D341Med (cell line): ENCODE data around the gene SERTAD1.
A peak's percentile ranks its signal among the peaks of the same experiment; 100 is the strongest.
"Not testable (repeated sequence)": the region's sequence is repeated elsewhere in the genome, so short reads cannot be mapped to it uniquely, and the experiment has no call there.

ENCODE experiments used
- DNase-seq: peaks from one replicate; pipeline ENCODE4 v3.0.0; 2012; ENCODE audit warnings: low spot score

SERTAD1 gene, protein sequence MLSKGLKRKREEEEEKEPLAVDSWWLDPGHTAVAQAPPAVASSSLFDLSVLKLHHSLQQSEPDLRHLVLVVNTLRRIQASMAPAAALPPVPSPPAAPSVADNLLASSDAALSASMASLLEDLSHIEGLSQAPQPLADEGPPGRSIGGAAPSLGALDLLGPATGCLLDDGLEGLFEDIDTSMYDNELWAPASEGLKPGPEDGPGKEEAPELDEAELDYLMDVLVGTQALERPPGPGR

GRCh38 chr19:40425450-40426287 is at the start of gene SERTAD1:
TSS of gene SERTAD1 (minus strand) at chr19:40425992. CDS start at chr19:40423546, 2,446 bp downstream.
- peak; percentile 97 for DNase-seq

GRCh38 chr19:40474737-40475136 is 48.9 kb upstream of the SERTAD1 start:
- no peak for DNase-seq

DNA sequence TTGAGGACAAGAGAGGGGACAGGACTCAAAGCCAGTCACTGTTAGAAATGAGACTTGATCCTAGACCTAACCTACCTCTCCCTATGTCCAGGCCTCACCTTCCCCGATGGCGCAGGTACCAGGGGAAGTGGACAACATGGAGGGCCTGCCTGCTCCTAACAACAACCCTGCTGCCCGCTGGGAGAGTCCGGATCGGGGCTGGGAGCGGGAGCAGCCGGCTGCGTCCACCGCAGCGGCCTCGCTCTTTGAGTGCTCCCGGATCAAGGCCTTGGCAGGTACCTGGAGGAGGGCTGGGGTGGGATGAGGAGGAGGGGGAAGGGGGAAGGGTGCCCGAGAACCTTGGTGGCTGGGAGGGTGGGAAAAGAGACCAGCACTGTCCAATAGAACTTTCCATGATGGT is 46.7 kb upstream of the SERTAD1 start:
- no peak for DNase-seq

- no peak for DNase-seq
These were observed 45.3 kb upstream of the SERTAD1 start for GRCh38 chr19:40471111-40471510.

DNA sequence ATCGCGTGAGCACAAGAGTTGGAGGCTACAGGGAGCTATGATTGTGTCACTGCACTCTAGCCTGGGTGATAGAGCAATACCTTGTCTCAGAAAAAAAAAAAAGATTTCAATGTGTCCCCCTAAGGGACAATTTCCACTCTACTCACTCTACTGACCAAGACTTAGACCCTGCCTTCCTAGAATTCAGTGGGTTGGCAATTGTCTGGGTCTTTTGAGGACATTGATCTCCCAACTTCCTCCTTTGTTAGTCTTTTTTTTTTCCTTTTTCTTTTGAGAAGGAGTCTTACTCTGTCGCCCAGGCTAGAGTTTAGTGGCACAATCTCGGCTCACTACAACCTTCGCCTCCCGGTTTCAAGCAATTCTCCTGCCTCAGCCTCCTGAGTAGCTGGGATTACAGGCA is 43.2 kb upstream of the SERTAD1 start:
- DNase-seq: no peak

- DNase-seq: peak; percentile 70
These were observed 41.4 kb upstream of the SERTAD1 start, which contains the start of gene SPTBN4 for GRCh38 chr19:40466985-40467734. TSS of gene SPTBN4 (plus strand) at chr19:40467001. CDS start at chr19:40472622, 5,621 bp downstream.

DNA sequence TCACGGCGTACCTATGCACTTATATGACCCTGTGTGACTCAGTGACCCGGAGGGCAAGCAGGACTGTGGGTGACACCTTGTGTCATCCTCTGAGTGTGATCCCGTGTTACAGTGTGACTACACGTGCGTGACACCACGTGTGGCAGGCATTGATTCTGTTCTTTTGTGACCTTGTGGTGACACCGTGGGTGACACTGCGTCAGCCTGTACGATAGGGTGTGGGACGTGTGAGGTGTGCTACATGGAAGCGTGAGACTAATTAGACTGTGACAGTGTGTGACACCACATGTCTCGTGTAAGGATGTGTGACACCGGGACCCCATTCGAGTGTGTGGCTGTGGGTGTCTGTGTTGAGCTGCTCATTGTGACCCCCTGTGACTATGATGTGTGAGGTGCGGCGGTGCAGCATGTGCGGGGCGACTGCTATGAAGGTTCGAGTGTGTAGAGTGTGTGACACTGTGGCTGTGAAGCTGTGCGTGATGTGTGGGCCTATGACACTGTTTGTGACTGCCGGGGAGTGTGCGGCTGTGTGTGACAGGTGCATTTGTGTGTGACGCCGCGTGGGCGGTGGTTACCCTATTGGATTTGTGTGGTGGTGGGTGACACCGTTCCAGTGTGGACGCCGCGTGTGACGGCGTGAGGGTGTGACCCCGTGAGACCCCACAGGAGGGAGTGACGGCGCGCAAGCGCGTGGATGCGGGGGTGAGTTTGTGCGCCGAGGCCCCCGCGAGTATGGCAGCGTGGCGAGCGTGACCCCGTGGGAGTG is 40.6 kb upstream of the SERTAD1 start:
- peak; percentile 27 for DNase-seq

DNA sequence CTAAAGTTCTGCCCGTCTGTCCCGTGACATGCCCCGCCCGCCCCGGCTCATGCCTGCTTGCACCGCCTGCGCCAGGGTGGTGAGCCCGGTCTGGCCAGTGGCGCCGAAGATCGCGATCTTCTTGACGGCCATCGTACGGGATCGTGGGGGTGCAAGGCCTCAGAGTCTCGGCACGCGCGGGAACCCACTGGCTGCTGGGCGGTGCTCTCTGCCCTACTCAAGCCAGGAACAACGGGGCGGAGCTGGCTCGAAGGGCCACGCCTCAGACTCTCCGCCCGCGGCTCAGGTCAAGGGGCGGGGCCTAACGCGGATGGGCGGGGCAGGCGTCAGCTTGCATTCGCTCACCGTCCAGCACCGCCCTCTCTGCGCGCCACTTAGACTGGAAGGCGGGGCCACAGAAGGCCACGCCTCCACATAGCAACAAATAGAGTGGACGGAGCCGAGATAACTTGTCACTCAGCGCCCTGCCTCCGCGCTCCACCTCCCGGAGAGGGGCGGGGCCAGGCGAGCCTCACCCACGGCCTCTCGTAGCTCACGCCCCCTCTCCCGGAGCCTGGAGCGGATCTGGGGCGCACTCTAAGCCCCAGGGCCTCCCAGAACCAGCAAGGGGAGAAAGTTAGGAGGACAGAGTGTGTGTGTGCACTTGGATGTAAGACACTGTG is 39.9 kb upstream of the SERTAD1 start, which contains the start of gene BLVRB:
TSS of gene BLVRB (minus strand) at position 189 of the 662 bp plus-strand sequence. CDS start at position 132, 57 bp downstream.
- DNase-seq: peak; percentile 97

DNA sequence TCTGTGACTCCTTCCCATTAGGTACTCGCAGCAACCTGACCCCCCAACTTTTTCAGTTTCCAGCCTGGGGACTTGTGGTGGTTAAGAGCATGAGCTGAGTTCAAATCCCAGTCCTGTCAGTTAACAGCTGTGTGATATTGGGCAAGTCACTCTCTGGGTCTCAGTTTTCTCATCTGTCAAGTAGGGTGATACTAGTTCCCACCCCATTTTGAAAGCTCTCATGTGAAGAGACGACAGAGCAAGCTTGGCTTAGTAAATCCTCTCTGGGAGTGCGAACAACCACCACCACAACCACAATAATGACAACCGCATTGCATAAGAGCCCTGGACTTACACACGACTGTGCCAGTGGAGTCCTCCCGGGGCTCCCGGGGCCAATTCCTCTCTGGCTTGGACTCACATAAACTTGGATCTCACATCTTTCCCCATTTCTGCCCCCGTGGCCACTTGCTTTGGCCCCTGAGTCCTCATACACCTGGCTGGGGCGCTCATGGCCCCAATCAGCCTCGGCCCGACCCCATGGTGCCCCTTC is 39.3 kb upstream of the SERTAD1 start:
- no peak for DNase-seq

DNA sequence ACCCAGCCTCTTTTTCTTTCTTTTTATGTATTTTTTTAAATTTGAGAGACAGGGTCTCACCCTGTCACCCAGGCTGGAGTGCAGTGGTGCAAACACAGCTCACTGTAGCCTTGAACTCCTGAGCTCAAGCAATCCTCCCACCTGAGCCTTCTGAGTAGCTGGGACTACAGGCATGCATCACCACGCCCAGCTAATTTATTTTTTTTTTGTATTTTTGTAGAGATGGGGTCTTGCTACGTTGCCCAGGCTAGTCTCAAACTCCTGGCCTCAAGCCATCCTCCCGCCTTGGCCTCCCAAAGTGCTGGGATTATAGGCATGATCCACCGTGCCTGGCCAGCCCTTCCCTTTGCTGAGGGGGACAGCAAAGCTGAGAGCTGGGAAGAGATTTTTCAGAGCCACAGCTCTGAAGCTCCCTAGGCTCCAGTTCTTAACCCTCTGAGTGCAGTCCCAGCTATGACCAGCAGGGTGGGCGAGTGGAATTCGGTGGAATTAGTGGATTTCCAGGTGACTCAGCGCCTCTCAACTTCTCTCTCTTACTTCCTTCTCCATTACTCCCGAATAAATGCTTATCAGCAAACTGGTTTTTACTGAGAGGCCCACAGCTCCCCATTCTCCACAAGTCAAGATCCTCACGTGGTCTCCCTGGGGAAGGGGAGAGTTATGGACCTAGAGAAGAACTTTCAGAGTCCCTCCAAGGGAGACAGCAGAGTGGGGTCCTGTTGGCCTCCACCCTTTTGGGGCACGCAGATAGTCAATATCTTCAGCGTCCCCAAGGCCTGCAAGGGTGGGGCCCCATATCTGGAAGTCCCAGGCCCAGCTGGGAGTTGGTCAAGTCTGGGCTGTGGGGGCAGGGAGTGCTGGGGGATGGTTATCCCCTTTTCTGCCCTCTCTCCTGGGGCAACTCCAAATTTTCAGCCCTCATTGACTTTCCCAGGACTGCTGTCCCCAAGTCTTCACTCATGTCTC is 38.5 kb upstream of the SERTAD1 start:
- DNase-seq: peak; percentile 74

GRCh38 chr19:40463587-40464037 is 37.8 kb upstream of the SERTAD1 start:
- not testable (repeated sequence) for DNase-seq

- no peak for DNase-seq
These were observed 36.0 kb upstream of the SERTAD1 start for GRCh38 chr19:40461669-40462221.

DNA sequence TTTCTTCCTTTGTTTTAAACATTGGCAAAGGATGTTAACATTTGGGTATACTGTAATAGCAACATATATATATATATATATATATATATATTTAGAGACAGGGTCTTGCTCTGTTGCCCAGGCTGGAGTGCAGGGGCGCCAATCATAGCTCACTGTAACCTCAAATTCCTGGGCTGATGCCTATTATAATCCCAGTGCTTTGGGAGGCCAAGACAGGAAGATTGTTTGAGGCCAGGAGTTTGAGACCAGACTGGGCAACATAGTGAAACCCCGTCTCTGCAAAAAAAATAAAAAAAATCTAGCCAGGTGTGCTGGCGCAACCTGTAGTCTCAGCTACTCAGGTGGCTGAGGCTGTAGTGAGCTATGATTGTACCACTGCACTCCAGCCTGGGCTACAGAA is 34.4 kb upstream of the SERTAD1 start:
- no peak for DNase-seq

GRCh38 chr19:40458597-40458974 is 32.8 kb upstream of the SERTAD1 start:
- DNase-seq: no peak

DNA sequence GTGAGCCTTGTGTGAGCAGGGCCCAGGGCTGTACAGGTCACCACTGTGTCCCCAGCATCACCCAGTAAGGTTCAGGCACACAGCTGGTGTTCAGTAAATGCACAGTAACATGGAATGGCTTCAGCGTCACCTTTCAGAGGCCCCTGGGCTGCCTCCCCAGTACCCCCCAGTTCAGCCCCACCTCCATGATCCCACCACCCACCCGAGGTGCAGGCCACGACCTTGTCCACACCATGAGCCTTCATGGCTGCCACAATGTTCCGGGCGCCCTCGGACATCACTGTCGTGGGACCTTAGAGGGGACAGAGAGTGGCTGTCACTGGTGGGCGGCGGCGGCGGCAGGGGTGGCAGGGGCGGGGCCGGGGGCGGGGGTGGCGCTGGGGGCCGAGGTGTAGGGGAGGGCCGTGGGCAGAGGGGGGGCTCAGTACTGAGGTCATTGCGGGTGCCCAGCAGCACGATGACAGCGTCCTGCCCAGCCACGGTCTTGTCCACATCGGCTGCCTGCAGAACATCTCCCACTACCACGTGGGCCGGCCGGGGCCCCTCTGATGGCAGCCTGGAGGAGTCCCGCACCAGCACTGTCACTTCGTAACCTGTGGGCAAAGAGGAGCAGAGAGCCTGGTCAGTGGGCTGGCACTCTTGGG is 32.3 kb upstream of the SERTAD1 start:
- no peak for DNase-seq

DNA sequence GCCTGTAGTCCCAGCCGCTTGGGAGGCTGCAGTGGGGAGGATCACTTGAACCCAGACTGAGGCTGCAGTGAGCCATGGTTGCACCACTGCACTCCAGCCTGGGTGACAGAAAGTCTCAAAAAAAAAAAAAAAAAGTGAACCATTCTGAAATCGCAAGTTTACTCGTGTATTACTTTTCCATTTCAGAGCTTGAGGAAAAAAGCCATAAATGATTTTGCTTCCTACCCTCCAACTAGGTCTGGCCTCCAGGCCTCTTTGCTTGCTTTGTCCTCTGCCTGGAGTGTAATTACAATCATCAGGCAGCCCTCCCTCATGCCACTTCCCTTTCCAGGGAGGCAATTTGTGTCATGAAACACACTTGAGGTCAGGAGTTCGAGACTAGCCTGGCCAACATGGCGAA is 31.3 kb upstream of the SERTAD1 start:
- no peak for DNase-seq

DNA sequence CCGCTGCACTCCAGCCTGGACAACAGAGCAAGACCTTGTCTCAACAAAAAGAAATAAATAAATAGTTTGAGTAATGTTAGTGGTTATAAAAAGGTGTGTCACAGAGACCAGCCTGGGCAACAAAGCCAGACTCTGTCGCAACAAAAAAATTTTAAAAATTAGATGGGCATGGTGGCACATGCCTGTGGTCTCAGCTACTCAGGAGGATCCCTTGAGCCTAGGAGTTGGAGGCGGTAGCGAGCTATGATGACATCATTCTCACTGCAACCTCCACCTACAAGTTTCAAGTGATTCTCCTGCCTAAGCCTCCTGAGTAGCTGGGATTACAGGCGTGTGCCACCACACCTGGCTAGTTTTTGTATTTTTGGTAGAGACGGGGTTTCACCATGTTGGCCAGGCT is 28.2 kb upstream of the SERTAD1 start:
- DNase-seq: not testable (repeated sequence)

GRCh38 chr19:40453151-40453735 is 27.5 kb upstream of the SERTAD1 start:
- no peak for DNase-seq
